BJ (cell line): ENCODE measurements around the gene CCR5AS.

Source experiments
- CTCF ChIA-PET: fragments of 350-600 bp; formaldehyde crosslinking; extraction: SDS; loops from one replicate; lab custom pipeline; 2021; ENCODE audit warnings: antibody characterized with exemption, inconsistent platforms; lab: Yijun Ruan, JAX
- POLR2A ChIA-PET: fragments of 300-600 bp; sonication (Branson Sonifier 250); formaldehyde crosslinking; extraction: SDS; loops from one replicate; lab custom pipeline; 2021; ENCODE audit warnings: antibody characterized with exemption; lab: Charles Lee
- DNase-seq: peaks from one replicate; pipeline ENCODE4 v3.0.0-alpha.2; 2011; ENCODE audit warnings: low read depth
- H3K27me3 ChIP-seq: 2 replicates; pipeline ENCODE4 v1.6.0; 2011; ENCODE audit warnings: low read length; ENCODE audit not compliant: control insufficient read depth, insufficient read depth
- H3K36me3 ChIP-seq: 2 replicates; pipeline ENCODE4 v1.5.1; 2011; ENCODE audit warnings: low read length; ENCODE audit not compliant: control insufficient read depth, insufficient read depth
- H3K4me3 ChIP-seq: 2 replicates; pipeline ENCODE4 v1.5.1; 2011; ENCODE audit warnings: low read depth, mild to moderate bottlenecking, control low read depth, low read length
- CTCF ChIP-seq: IDR thresholded peaks from 2 replicates; pipeline ENCODE4 v1.5.1; 2011; ENCODE audit warnings: low read depth, mild to moderate bottlenecking, control low read depth, inconsistent platforms, low read length, moderate library complexity; ENCODE audit not compliant: insufficient read depth

CCR5AS gene

GRCh38 chr3:46354984-46355383 lies 51.9 kb downstream of the CCR5AS start:
- Histone ChIP-seq H3K27me3 (peaks cover 8% of the 10 kb centered on the region), H3K36me3 (no peaks in the 10 kb centered on the region), H3K4me3 (no peak overlapping the region)
- TF ChIP-seq CTCF = no peak
- ChIA-PET CTCF (interaction anchor here (0.9 to 2.0 kb wide), 2 partner anchors 15 to 23 kb away, joined by 4 to 8 read pairs; partner anchors contain the start of gene CCR5), POLR2A (no interaction called here)
- no peak for DNase-seq

GRCh38 chr3:46354478-46354877 lies 52.4 kb downstream of the CCR5AS start:
- H3K36me3 ChIP-seq = no peaks in the 10 kb centered on the region
- no peak for DNase-seq
- TF ChIP-seq CTCF = no peak
- CTCF ChIA-PET = interaction anchor here (0.6 to 2.0 kb wide), 4 partner anchors 11 to 136 kb away, joined by 3 to 8 read pairs (median 4); partner anchors contain the start of gene CCR5
- no peak overlapping the region for H3K4me3 ChIP-seq
- POLR2A ChIA-PET = no interaction called here
- peaks cover 6% of the 10 kb centered on the region for H3K27me3 ChIP-seq

GRCh38 chr3:46353647-46354410 lies 53.0 kb downstream of the CCR5AS start, which contains the start of gene CCR2:
Gene CCR2, plus strand, starts transcription at chr3:46354111. Its CDS starts 3,417 bp downstream, at chr3:46357528.
- POLR2A ChIA-PET = no interaction called here
- no peak for DNase-seq
- Histone ChIP-seq H3K36me3 (no peaks in the 10 kb centered on the region), H3K27me3 (peaks cover 5% of the 10 kb centered on the region), H3K4me3 (no peak within 1 kb of the TSS)
- TF ChIP-seq CTCF = no peak
- CTCF ChIA-PET = interaction anchor here (0.6 to 2.0 kb wide), 3 partner anchors 12 to 135 kb away, joined by 3 to 8 read pairs (median 4); partner anchors contain the start of gene CCR5

GRCh38 chr3:46353090-46353489 lies 53.8 kb downstream of the CCR5AS start:
- peaks cover 5% of the 10 kb centered on the region for H3K27me3 ChIP-seq
- H3K4me3 ChIP-seq = no peak overlapping the region
- DNase-seq = no peak
- ChIA-PET POLR2A (no interaction called here), CTCF (interaction anchor here (2.0 kb wide), 1 partner anchor 17 kb away, joined by 8 read pairs; the partner anchor contains the start of gene CCR5)
- TF ChIP-seq CTCF = no peak
- H3K36me3 ChIP-seq = no peaks in the 10 kb centered on the region

GRCh38 chr3:46351646-46352045 lies 55.2 kb downstream of the CCR5AS start:
- no peak for TF ChIP-seq CTCF
- Histone ChIP-seq H3K4me3 (no peak overlapping the region), H3K27me3 (peaks cover 5% of the 10 kb centered on the region), H3K36me3 (no peaks in the 10 kb centered on the region)
- ChIA-PET POLR2A (no interaction called here), CTCF (no interaction called here)
- DNase-seq = no peak
